T-helper 2 cell (primary cell): ENCODE results near the gene RAB3C.
A peak's percentile ranks its signal among the peaks of the same experiment; 100 is the strongest.
"Not testable (repeated sequence)": the region's sequence is repeated elsewhere in the genome, so short reads cannot be mapped to it uniquely, and the experiment has no call there.

Experiments
- DNase-seq, 5 experiments: peaks; one replicate each; pipeline versions ENCODE4 v3.0.0 to v3.0.0-alpha.2; 2012 to 2022
- total RNA-seq, 2 donors: gene quantifications; one replicate each; lab custom pipeline; 2026; lab: John Stamatoyannopoulos, UW

RAB3C gene
- total RNA-seq, result 0 reads per million in 2 donors

DNA sequence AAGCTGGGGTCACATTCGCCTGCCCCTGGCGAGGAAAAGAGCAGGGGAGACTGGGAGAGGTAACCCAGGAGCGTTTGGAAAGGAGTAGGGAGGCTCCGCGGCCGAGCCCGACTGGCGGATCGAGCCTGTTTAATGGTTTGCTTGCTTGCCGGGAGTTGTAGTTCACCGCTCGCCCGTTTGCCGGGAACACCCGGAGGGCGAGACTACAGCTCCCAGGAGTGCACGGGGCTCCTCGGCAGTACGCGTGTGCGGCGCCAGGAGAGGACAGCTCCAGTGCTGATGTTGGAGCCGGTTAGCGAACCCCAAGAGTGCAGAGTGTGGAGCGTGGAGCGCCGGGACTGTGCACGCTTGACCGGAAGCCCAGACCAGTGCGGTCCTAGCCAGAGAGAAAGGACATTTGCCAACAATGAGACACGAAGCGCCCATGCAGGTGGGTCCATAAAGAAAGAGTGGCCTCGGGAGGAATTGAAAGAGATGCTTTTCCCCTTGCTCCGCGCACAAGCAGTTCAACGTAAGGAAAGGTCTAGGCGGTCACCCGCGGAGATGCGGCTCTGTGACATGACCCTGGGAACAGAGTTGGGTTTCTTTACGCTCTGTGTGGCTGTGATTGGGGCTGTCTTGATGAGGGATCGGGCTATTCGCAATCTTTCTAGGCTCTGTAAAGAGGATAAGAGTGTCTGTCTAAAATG lies at the start of gene RAB3C:
Gene RAB3C (plus strand): TSS at position 273 of the 689 bp plus-strand sequence. CDS start 134 bp downstream, at position 407.
- peak in 1 of 5 experiments; percentile 79 for DNase-seq

DNA sequence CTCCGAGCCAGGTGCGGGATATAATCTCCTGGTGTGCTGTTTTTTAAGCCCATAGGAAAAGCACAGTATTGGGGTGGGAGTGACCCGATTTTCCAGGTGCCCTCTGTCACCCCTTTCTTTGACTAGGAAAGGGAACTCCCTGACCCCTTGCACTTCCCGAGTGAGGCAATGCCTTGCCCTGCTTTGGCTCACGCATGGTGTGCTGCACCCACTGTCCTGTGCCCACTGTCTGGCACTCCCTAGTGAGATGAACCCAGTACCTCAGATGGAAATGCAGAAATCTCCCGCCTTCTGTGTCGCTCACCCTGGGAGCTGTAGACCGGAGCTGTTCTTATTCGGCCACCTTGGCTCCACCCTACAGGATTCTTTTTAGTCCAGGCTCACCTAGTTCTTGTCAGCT lies 40.9 kb upstream of the RAB3C start:
- DNase-seq, result not testable (repeated sequence)

DNA sequence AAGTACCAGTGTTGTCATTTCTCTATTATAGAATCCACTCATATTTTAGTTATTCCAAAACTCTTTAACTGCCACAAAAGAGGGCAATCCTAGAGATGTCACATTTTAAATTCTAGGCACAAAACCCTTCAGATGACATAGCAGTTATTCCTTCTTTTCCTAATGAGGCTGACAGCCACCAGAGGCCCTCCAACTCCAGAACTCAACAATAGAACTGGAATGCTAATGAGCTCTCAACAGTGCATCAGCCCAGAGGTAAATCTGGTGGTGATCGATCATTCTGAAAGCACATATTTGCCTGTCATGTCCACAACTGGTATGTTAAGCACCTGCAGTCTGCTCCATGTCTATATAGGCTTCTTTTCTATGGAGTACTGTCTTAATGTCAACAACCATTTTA lies 40.2 kb upstream of the RAB3C start:
- DNase-seq, result no peak

DNA sequence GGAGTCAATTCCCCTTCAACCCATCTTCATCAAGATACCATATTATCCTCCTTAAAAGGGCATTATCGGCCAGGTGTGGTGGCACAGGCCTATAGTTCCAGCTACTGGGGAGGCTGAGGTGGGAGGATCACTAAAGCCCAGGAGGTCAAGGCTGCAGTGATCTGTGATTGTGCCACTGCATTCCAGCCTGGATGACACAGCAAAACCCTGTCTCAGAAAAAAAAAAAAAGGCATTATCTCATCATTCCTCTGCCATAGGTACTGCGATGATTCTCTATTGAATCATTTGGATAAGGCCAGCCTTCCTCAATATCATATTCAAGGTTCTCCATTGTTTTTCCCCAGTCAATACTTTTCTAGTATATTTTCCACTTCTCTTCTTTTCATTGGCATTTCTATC lies 39.2 kb upstream of the RAB3C start:
- no peak for DNase-seq

- DNase-seq, result no peak
Measured at GRCh38 chr5:58544195-58544594, 38.7 kb upstream of the RAB3C start.

- DNase-seq, result no peak
Measured at GRCh38 chr5:58544926-58545325, 37.9 kb upstream of the RAB3C start.

- no peak for DNase-seq
Measured at GRCh38 chr5:58545912-58546311, 37.0 kb upstream of the RAB3C start.

- no peak for DNase-seq
Measured at GRCh38 chr5:58548068-58548467, 34.8 kb upstream of the RAB3C start.

DNA sequence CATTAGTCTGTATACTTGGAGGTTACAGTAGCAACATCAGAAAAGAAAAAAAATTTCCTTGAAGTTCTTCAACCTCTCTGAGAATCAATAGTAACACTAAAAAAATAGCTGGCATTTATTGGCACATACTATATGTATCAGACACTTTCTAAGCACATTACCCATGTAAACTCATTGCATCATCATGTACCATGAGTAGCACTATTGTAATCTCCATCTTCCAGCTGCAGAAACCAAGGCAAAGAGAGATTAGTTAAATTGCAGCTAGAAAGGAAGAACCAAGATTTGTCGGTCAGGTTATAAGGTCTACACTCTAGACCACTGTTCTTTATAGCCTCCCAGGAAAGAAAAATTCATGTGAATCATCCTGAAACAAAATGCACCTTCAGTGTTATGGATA lies 31.4 kb upstream of the RAB3C start:
- DNase-seq, result no peak

- DNase-seq, result not testable (repeated sequence)
Measured at GRCh38 chr5:58557665-58558338, 25.1 kb upstream of the RAB3C start.

- DNase-seq, result not testable (repeated sequence)
Measured at GRCh38 chr5:58563016-58563700, 19.7 kb upstream of the RAB3C start.

GRCh38 chr5:58564043-58564832 lies 18.6 kb upstream of the RAB3C start:
- DNase-seq, result not testable (repeated sequence)

GRCh38 chr5:58565033-58565432 lies 17.8 kb upstream of the RAB3C start:
- no peak for DNase-seq

GRCh38 chr5:58571501-58571900 lies 11.4 kb upstream of the RAB3C start:
- DNase-seq, result no peak

DNA sequence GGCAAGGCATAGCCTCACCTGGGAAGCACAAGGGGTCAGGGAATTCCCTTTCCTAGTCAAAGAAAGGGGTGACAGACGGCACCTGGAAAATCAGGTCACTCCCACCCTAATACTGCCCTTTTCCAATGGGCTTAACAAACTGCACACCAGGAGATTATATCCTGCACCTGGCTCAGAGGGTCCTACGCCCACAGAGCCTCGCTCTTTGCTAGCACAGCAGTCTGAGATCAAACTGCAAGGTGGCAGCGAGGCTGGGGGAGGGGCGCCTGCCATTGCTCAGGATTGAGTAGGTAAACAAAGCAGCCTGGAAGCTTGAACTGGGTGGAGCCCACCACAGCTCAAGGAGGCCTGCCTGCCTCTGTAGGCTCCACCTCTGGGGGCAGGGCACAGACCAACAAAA lies 9.9 kb upstream of the RAB3C start:
- not testable (repeated sequence) for DNase-seq

- DNase-seq, result no peak
Measured at GRCh38 chr5:58579781-58580180, 3.1 kb upstream of the RAB3C start.

- DNase-seq, result no peak
Measured at GRCh38 chr5:58582019-58582802, 664 bp upstream of the RAB3C start.

GRCh38 chr5:58595952-58596351 lies 13.1 kb downstream of the RAB3C start:
- DNase-seq, result peak in 1 of 5 experiments; percentile 9

- DNase-seq, result no peak
Measured at GRCh38 chr5:58598440-58598839, 15.6 kb downstream of the RAB3C start.

GRCh38 chr5:58599217-58599616 lies 16.3 kb downstream of the RAB3C start:
- DNase-seq, result no peak

DNA sequence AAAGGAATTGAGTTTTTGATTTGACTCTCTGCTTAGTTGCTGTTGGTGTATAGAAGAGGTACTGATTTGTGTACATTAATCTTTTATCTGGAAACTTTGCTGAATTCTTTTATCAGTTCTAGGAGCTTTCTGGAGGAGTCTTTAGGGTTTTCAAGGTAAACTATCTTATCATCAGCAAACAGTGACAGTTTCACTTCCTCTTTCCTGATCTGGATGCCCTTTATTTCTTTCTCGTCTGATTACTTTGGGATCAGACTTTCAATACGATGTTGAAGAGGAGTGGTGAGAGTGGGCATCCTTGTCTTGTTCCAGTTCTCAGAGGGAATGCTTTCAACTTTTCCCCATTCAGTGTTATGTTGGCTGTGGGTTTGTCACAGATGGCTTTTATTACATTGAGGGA lies 17.7 kb downstream of the RAB3C start:
- not testable (repeated sequence) for DNase-seq

DNA sequence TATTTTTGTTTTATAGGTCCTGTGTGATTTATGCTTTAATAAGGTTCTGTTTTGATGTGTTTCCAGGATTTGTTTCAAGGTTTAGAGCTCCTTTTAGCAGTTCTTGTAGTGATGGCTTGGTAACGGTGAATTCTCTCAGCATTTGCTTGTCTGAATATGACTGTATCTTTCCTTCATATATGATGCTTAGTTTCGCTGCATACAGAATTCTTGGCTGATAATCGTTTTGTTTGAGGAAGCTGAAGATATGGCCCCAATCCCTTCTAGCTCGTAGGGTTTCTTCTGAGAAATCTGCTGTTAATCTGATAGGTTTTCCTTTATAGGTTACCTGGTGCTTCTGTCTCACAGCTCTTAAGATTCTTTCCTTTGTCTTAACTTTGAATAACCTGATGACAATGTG lies 20.0 kb downstream of the RAB3C start:
- DNase-seq, result not testable (repeated sequence)
